UCSD-AML1 (cell line): ENCODE results near the gene LIN7B.

Experiments
- DNase-seq: peaks from one replicate; lab custom pipeline; 2025; ENCODE audit not compliant: unreplicated experiment; lab: John Stamatoyannopoulos, UW

LIN7B gene

GRCh38 chr19:49113762-49114629, at the start of gene LIN7B:
TSS of gene LIN7B (plus strand) at chr19:49114370. CDS start at chr19:49114405, 35 bp downstream.
- peak; percentile 82 for DNase-seq

- no peak for DNase-seq
Observed at GRCh38 chr19:49064768-49065611, 49.2 kb upstream of the LIN7B start, which contains the start of gene NTF4. TSS of gene NTF4 (minus strand) at chr19:49064818. CDS start at chr19:49061997, 2,821 bp downstream.

- no peak for DNase-seq
Observed at GRCh38 chr19:49065905-49066512, 48.2 kb upstream of the LIN7B start.

GRCh38 chr19:49067554-49067953, 46.6 kb upstream of the LIN7B start:
- DNase-seq = no peak

GRCh38 chr19:49069026-49069425, 45.1 kb upstream of the LIN7B start:
- DNase-seq = no peak

GRCh38 chr19:49070416-49070815, 43.8 kb upstream of the LIN7B start:
- no peak for DNase-seq

- DNase-seq = no peak
Observed at GRCh38 chr19:49071860-49072547, 42.2 kb upstream of the LIN7B start.

GRCh38 chr19:49073514-49074378, 40.4 kb upstream of the LIN7B start:
- peak; percentile 53 for DNase-seq

- peak; percentile 43 for DNase-seq
Observed at GRCh38 chr19:49074869-49075268, 39.3 kb upstream of the LIN7B start.

GRCh38 chr19:49080392-49080791, 33.8 kb upstream of the LIN7B start:
- DNase-seq = no peak

- DNase-seq = no peak
Observed at GRCh38 chr19:49081273-49081672, 32.9 kb upstream of the LIN7B start.

- DNase-seq = no peak
Observed at GRCh38 chr19:49084206-49085019, 29.8 kb upstream of the LIN7B start.

- DNase-seq = peak; percentile 100
Observed at GRCh38 chr19:49085020-49085867, 28.9 kb upstream of the LIN7B start, which contains the start of gene SNRNP70. TSS of gene SNRNP70 (plus strand) at chr19:49085451. CDS start at chr19:49086415, 964 bp downstream.

GRCh38 chr19:49085868-49086232, 28.3 kb upstream of the LIN7B start:
- DNase-seq = no peak

- DNase-seq = no peak
Observed at GRCh38 chr19:49086296-49086695, 27.9 kb upstream of the LIN7B start.

- no peak for DNase-seq
Observed at GRCh38 chr19:49091391-49092038, 22.7 kb upstream of the LIN7B start.

GRCh38 chr19:49092686-49093085, 21.5 kb upstream of the LIN7B start:
- DNase-seq = no peak
